Mesendoderm (in vitro differentiated cells): ENCODE results near the gene MUC6.

Experiments used
- DNase-seq: peaks from one replicate; pipeline ENCODE4 v3.0.0; 2013
- H2AK5ac ChIP-seq: 2 replicates; pipeline ENCODE4 v1.6.1; 2013; ENCODE audit warnings: low read length, inconsistent platforms
- H2BK120ac ChIP-seq: 2 replicates; pipeline ENCODE4 v1.6.1; 2013; ENCODE audit warnings: low read depth, mild to moderate bottlenecking, low read length, moderate library complexity, mixed read lengths
- H2BK15ac ChIP-seq: replicated peaks from 2 replicates; pipeline ENCODE4 v1.6.1; 2013; ENCODE audit warnings: low read depth, mild to moderate bottlenecking, moderate library complexity
- H2BK5ac ChIP-seq: 2 replicates; pipeline ENCODE4 v1.6.1; 2013; ENCODE audit warnings: low read length, inconsistent platforms
- H3K18ac ChIP-seq: 2 replicates; pipeline ENCODE4 v1.6.1; 2013; ENCODE audit warnings: mild to moderate bottlenecking, low read length, mixed read lengths
- H3K23ac ChIP-seq: one replicate; pipeline ENCODE4 v1.6.1; 2013; ENCODE audit warnings: low read length
- H3K27ac ChIP-seq: 2 replicates; pipeline ENCODE4 v1.5.1; 2013; ENCODE audit warnings: low read depth, mild to moderate bottlenecking, inconsistent platforms, low read length, moderate library complexity
- H3K27me3 ChIP-seq: 2 replicates; pipeline ENCODE4 v1.6.1; 2013; ENCODE audit warnings: low read length, control low read depth, mild to moderate bottlenecking, inconsistent platforms; ENCODE audit not compliant: insufficient read depth, poor library complexity
- H3K36me3 ChIP-seq: 2 replicates; pipeline ENCODE4 v1.6.1; 2013; ENCODE audit warnings: low read length, inconsistent platforms; ENCODE audit not compliant: control insufficient read depth, insufficient read depth
- H3K4ac ChIP-seq: one replicate; pipeline ENCODE4 v1.6.1; 2013; ENCODE audit warnings: low read depth, mild to moderate bottlenecking, low read length, moderate library complexity
- H3K4me1 ChIP-seq: 2 replicates; pipeline ENCODE4 v1.6.1; 2013; ENCODE audit warnings: low read depth, low read length, inconsistent platforms; ENCODE audit not compliant: control insufficient read depth
- H3K4me2 ChIP-seq: 2 replicates; pipeline ENCODE4 v1.6.1; 2013; ENCODE audit warnings: low read length
- H3K4me3 ChIP-seq: 2 replicates; pipeline ENCODE4 v1.5.1; 2013; ENCODE audit warnings: mild to moderate bottlenecking, low read length
- H3K56ac ChIP-seq: one replicate; pipeline ENCODE4 v1.6.1; 2013; ENCODE audit warnings: low read length
- H3K79me1 ChIP-seq: 2 replicates; pipeline ENCODE4 v1.6.1; 2013; ENCODE audit warnings: low read length, inconsistent platforms
- H3K79me2 ChIP-seq: 2 replicates; pipeline ENCODE4 v1.6.1; 2013; ENCODE audit warnings: mild to moderate bottlenecking, low read length; ENCODE audit not compliant: control insufficient read depth, insufficient read depth
- H3K9ac ChIP-seq: 2 replicates; pipeline ENCODE4 v1.6.1; 2013; ENCODE audit warnings: low read length, inconsistent platforms
- H4K5ac ChIP-seq: one replicate; pipeline ENCODE4 v1.6.1; 2013; ENCODE audit warnings: low read length
- H4K8ac ChIP-seq: one replicate; pipeline ENCODE4 v1.6.1; 2013; ENCODE audit warnings: low read depth, mild to moderate bottlenecking, control low read depth, low read length, moderate library complexity
- WGBS: extraction: QIAGEN DNeasy Blood & Tissue Kit; methylation state at CpG from one replicate; pipeline ENCODE4 v1.1.7; 2013; ENCODE audit warnings: low lambda C conversion rate, missing lambda C conversion rate; ENCODE audit not compliant: insufficient coverage; ENCODE audit errors: extremely low coverage; 5-methylcytosine and 5-hydroxymethylcytosine counted together

The MUC6 gene

GRCh38 chr11:1009991-1010390, 26.5 kb downstream of the MUC6 start:
- Histone ChIP-seq H3K4ac (no peak overlapping the region), H3K79me2 (no peaks in the 10 kb centered on the region), H3K4me1 (no peaks in the 10 kb centered on the region), H2AK5ac (no peak overlapping the region), H2BK120ac (no peak overlapping the region), H2BK5ac (no peak overlapping the region), H4K5ac (no peak overlapping the region), H3K56ac (no peak overlapping the region), H3K18ac (no peak overlapping the region), H3K36me3 (peaks cover 14% of the 10 kb centered on the region), H3K23ac (no peak overlapping the region), H3K79me1 (no peaks in the 10 kb centered on the region), H3K27me3 (no peaks in the 10 kb centered on the region), H3K4me3 (no peak overlapping the region), H4K8ac (no peak overlapping the region), H3K4me2 (no peak overlapping the region), H2BK15ac (no peak overlapping the region), H3K27ac (no peak overlapping the region), H3K9ac (no peak overlapping the region)
- no CpG with 5 or more reads among the region's 17 CpGs for WGBS
- no peak for DNase-seq

- Histone ChIP-seq H3K23ac (no peak overlapping the region), H3K9ac (no peak overlapping the region), H3K79me2 (no peaks in the 10 kb centered on the region), H3K4ac (no peak overlapping the region), H2BK120ac (no peak overlapping the region), H2BK5ac (no peak overlapping the region), H3K4me2 (no peak overlapping the region), H3K56ac (no peak overlapping the region), H3K79me1 (no peaks in the 10 kb centered on the region), H2AK5ac (no peak overlapping the region), H3K4me3 (no peak overlapping the region), H2BK15ac (no peak overlapping the region), H4K5ac (no peak overlapping the region), H3K27ac (no peak overlapping the region), H3K4me1 (no peaks in the 10 kb centered on the region), H4K8ac (no peak overlapping the region), H3K27me3 (no peaks in the 10 kb centered on the region), H3K18ac (no peak overlapping the region), H3K36me3 (peaks cover 14% of the 10 kb centered on the region)
- no peak for DNase-seq
- no CpG with 5 or more reads among the region's 33 CpGs for WGBS
Measured at GRCh38 chr11:1009371-1009770, 27.1 kb downstream of the MUC6 start.

GRCh38 chr11:1008803-1009145, 27.7 kb downstream of the MUC6 start:
- WGBS = no CpG with 5 or more reads among the region's 11 CpGs
- Histone ChIP-seq H3K36me3 (peaks cover 14% of the 10 kb centered on the region), H3K4me1 (no peaks in the 10 kb centered on the region)

GRCh38 chr11:1008001-1008802, 28.3 kb downstream of the MUC6 start:
- Histone ChIP-seq H3K9ac (no peak overlapping the region), H3K23ac (no peak overlapping the region), H4K5ac (no peak overlapping the region), H3K79me2 (no peaks in the 10 kb centered on the region), H3K56ac (no peak overlapping the region), H3K27me3 (no peaks in the 10 kb centered on the region), H2BK5ac (no peak overlapping the region), H3K4ac (no peak overlapping the region), H3K18ac (no peak overlapping the region), H2AK5ac (no peak overlapping the region), H3K27ac (no peak overlapping the region), H4K8ac (no peak overlapping the region), H2BK15ac (no peak overlapping the region), H2BK120ac (no peak overlapping the region), H3K4me2 (no peak overlapping the region), H3K4me3 (no peak overlapping the region), H3K79me1 (no peaks in the 10 kb centered on the region), H3K4me1 (no peaks in the 10 kb centered on the region), H3K36me3 (peaks cover 14% of the 10 kb centered on the region)
- no CpG with 5 or more reads among the region's 38 CpGs for WGBS
- no peak for DNase-seq

More at GRCh38 chr11:1008803-1009145, 27.7 kb downstream of the MUC6 start:
- no peaks in the 10 kb centered on the region for H3K79me1 ChIP-seq
- no peak overlapping the region for H3K4ac ChIP-seq
- H3K4me2 ChIP-seq = no peak overlapping the region
- H2AK5ac ChIP-seq = no peak overlapping the region
- no peak overlapping the region for H2BK120ac ChIP-seq
- H3K27me3 ChIP-seq = no peaks in the 10 kb centered on the region
- no peak overlapping the region for H4K5ac ChIP-seq
- H3K27ac ChIP-seq = no peak overlapping the region
- H2BK15ac ChIP-seq = no peak overlapping the region
- H3K9ac ChIP-seq = no peak overlapping the region
- H3K18ac ChIP-seq = no peak overlapping the region
- no peaks in the 10 kb centered on the region for H3K79me2 ChIP-seq
- no peak for DNase-seq
- H4K8ac ChIP-seq = no peak overlapping the region
- no peak overlapping the region for H3K56ac ChIP-seq
- H3K23ac ChIP-seq = no peak overlapping the region
- no peak overlapping the region for H3K4me3 ChIP-seq
- H2BK5ac ChIP-seq = no peak overlapping the region

- Histone ChIP-seq H3K36me3 (peaks cover 14% of the 10 kb centered on the region), H3K4me1 (no peaks in the 10 kb centered on the region), H3K9ac (no peak overlapping the region), H2BK15ac (no peak overlapping the region), H3K79me1 (no peaks in the 10 kb centered on the region), H3K27ac (no peak overlapping the region), H4K8ac (no peak overlapping the region), H2BK5ac (no peak overlapping the region), H3K27me3 (no peaks in the 10 kb centered on the region), H3K4me2 (no peak overlapping the region), H2AK5ac (no peak overlapping the region), H3K18ac (no peak overlapping the region), H3K23ac (no peak overlapping the region), H4K5ac (no peak overlapping the region), H3K4ac (no peak overlapping the region), H2BK120ac (no peak overlapping the region), H3K79me2 (no peaks in the 10 kb centered on the region), H3K56ac (no peak overlapping the region), H3K4me3 (no peak overlapping the region)
- no peak for DNase-seq
- WGBS = no CpG with 5 or more reads among the region's 10 CpGs
Measured at GRCh38 chr11:1007279-1007678, 29.2 kb downstream of the MUC6 start.

- Histone ChIP-seq H3K4ac (no peak overlapping the region), H3K4me3 (no peak overlapping the region), H3K9ac (no peak overlapping the region), H3K79me2 (no peaks in the 10 kb centered on the region), H3K4me1 (no peaks in the 10 kb centered on the region), H2BK5ac (no peak overlapping the region), H3K36me3 (peaks cover 13% of the 10 kb centered on the region), H3K27ac (no peak overlapping the region), H2AK5ac (no peak overlapping the region), H3K4me2 (no peak overlapping the region), H3K18ac (no peak overlapping the region), H3K23ac (no peak overlapping the region), H4K5ac (no peak overlapping the region), H2BK120ac (no peak overlapping the region), H3K79me1 (peaks cover 1% of the 10 kb centered on the region), H3K56ac (no peak overlapping the region), H2BK15ac (no peak overlapping the region), H4K8ac (no peak overlapping the region), H3K27me3 (no peaks in the 10 kb centered on the region)
- no peak for DNase-seq
- no CpG with 5 or more reads among the region's 13 CpGs for WGBS
Measured at GRCh38 chr11:1006762-1007161, 29.8 kb downstream of the MUC6 start.
